ENCODE measurements around the gene RPL27.

Gene RPL27

DNA sequence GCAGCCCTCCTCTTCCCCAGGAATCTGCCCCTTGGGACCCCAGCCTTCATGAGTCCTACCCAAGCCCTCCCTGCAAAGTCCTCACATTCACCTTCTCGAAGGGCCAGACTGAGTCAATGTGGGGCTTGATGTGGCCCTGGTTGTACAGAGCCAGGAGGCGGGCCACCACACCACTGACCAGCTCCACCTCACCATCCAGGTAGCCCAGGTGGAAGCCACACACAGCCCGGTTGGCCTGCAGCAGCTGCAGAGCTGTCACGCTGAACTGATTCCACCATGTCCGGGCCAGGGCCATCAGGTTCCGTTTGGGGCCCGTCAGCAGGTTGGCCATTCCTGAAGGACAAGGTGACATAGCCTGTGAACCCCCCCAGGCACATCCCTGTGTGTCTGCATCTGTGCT, 18.0 kb downstream of the RPL27 start:
- TF ChIP-seq, protein P1, sequence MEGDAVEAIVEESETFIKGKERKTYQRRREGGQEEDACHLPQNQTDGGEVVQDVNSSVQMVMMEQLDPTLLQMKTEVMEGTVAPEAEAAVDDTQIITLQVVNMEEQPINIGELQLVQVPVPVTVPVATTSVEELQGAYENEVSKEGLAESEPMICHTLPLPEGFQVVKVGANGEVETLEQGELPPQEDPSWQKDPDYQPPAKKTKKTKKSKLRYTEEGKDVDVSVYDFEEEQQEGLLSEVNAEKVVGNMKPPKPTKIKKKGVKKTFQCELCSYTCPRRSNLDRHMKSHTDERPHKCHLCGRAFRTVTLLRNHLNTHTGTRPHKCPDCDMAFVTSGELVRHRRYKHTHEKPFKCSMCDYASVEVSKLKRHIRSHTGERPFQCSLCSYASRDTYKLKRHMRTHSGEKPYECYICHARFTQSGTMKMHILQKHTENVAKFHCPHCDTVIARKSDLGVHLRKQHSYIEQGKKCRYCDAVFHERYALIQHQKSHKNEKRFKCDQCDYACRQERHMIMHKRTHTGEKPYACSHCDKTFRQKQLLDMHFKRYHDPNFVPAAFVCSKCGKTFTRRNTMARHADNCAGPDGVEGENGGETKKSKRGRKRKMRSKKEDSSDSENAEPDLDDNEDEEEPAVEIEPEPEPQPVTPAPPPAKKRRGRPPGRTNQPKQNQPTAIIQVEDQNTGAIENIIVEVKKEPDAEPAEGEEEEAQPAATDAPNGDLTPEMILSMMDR (IDR thresholded peaks at IDR 0.05; ENCODE audit: extremely low read depth, insufficient read depth, missing control alignments): no peak
- DNase-seq (ENCODE audit: low spot score): no peak
- in situ Hi-C loops (cut with MboI; ENCODE audit: low pct_unique_long_range_greater_than_20kb, low sequenced_read_pairs, unreplicated experiment): no loop called here

DNA sequence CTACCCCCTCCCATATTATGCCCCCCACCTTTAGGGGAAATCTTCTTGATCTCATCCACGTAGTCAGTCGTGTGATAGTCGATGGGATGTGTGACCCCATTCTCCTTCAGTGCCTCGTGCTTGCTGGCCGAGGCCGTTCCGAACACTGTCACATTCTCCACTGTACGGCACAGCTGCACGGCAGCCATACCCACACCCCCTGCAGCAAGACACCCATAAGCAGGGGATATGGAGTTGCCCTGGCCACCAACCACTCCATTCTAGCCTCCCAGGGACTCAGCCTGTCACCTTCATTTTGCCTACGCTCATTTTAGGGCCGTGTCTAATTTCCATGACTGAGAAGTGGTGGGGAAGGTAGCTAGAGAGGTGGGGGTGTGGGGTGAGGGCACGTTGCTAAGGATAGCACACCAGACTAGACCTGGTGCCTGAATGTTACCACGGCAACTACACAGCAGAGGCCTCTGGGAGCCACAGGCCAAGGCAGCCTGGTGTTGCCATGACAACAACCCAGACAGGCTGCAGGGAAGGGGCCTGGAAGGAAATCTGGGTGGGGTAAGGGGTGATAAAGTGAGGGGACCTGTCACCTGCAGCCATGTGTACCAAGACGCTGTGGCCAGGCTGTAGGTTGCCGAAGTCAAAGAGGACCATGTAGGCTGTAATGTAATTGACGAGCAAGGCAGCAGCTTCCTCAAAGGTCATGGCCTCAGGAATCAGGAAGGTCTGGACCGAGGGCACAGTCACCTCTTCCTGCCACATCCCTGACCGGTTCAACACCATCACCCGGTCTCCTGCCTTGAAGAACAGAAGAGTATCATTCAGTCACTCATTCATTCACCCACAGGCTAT, 20.0 kb downstream of the RPL27 start:
- TF ChIP-seq, protein P1 (IDR thresholded peaks at IDR 0.05; ENCODE audit: extremely low read depth, insufficient read depth, missing control alignments): no peak
- peak; percentile 2 for DNase-seq (ENCODE audit: low spot score)
- in situ Hi-C loops (cut with MboI; ENCODE audit: low pct_unique_long_range_greater_than_20kb, low sequenced_read_pairs, unreplicated experiment): no loop called here

- TF ChIP-seq, protein P1 (IDR thresholded peaks at IDR 0.05; ENCODE audit: extremely low read depth, insufficient read depth, missing control alignments): no peak
- DNase-seq (ENCODE audit: low spot score): no peak
- in situ Hi-C loops (cut with MboI; ENCODE audit: low pct_unique_long_range_greater_than_20kb, low sequenced_read_pairs, unreplicated experiment): no loop called here
These were observed 20.7 kb downstream of the RPL27 start for GRCh38 chr17:43018932-43019331.

GRCh38 chr17:43019418-43019817, 21.2 kb downstream of the RPL27 start:
- TF ChIP-seq, protein P1 (IDR thresholded peaks at IDR 0.05; ENCODE audit: extremely low read depth, insufficient read depth, missing control alignments): no peak
- no peak for DNase-seq (ENCODE audit: low spot score)
- in situ Hi-C loops (cut with MboI; ENCODE audit: low pct_unique_long_range_greater_than_20kb, low sequenced_read_pairs, unreplicated experiment): no loop called here

DNA sequence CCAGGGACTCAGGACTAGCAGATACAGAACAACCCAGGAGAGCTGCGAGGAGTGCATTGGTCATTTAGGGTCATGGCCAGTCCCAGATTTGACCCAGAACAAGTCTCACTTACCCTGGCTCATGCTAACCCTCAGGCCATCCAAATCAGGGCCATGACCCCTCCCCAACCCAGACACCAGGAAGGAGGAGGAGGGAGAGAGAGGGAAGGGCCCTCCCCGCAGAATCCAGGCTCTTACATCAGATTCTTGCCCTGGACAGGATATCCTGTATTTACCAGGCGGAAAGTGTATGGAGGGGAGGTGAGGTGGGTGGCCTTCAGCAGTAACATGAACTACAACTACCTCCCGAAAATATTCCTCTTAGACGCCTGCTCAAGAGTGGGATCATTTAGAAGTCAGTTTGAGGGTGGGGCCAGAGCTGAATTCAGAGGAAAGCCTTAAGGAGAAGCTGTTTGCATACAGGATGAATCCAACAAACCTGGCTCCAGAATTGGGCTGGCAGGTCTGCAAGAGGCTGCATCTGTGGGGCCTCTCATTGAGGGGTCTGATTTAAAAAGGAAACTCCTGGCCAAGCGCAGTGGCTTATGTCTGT, 21.9 kb downstream of the RPL27 start:
- in situ Hi-C loops (cut with MboI; ENCODE audit: low pct_unique_long_range_greater_than_20kb, low sequenced_read_pairs, unreplicated experiment): no loop called here
- no peak for DNase-seq (ENCODE audit: low spot score)
- TF ChIP-seq, protein P1 (IDR thresholded peaks at IDR 0.05; ENCODE audit: extremely low read depth, insufficient read depth, missing control alignments): no peak

DNA sequence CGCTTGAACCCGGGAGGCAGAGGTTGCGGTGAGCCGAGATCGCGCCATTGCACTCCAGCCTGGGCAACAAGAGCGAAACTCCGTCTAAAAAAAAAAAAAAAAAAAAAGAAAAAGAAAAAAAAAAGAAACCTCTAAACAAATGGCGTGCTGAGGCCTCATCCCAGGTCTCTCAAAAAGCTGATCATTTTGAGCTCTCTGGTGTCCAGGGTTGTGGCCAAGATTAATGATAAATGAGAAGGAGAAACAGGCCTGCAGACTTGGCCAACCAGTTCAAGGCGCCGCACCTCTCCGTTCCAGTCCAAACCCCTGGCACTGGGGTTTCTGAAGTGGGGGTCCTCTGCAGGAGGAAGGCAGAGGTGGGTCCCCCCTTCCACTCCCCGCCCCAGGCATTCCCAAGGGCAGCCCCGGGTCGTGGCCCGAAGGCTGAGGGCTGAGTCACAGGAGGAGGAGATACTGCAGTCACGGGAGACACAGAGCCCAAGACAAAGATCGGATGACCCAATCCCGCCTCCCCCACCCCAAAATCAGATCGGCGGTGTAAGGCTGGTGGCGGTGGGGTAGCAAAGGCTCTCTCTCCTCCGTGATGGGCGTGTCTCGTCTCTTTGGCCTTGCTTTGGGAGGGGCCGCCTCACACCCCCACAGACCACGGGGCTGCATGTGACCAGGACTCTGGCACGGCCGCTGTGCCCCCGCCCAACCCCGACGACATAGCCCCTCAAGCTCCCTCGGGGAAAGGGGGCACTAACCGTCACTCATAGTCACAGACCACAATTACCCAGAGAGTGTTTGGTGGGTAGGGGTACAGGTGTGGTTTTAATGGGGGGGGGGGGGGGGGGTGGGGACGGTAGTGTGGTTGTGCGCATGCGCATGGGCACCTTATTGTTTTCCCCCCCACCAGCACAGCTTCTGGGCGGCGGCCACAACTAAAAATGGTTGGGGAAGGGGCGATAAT, 22.8 kb downstream of the RPL27 start:
- in situ Hi-C loops (cut with MboI; ENCODE audit: low pct_unique_long_range_greater_than_20kb, low sequenced_read_pairs, unreplicated experiment): no loop called here
- TF ChIP-seq, protein P1 (IDR thresholded peaks at IDR 0.05; ENCODE audit: extremely low read depth, insufficient read depth, missing control alignments): no peak
- DNase-seq (ENCODE audit: low spot score): peak; percentile 76

Measured in GM13977 (cell line).